ENCODE data around the gene AUTS2.

- TF ChIP-seq CTCF (IDR thresholded peaks at IDR 0.05; ENCODE audit: insufficient read depth, low read length) (no peak), POLR2AphosphoS5 (IDR thresholded peaks at IDR 0.05; ENCODE audit: low read depth) (no peak), SPI1 (IDR thresholded peaks at IDR 0.05; ENCODE audit: borderline replicate concordance, low read depth) (no peak), GABPA (IDR thresholded peaks at IDR 0.05; ENCODE audit: low read depth) (no peak)
These were observed 1129.6 kb downstream of the AUTS2 start for GRCh38 chr7:70727861-70728260.

All from HL-60 (cell line).